HG03342 (cell line): ENCODE data around the gene RGS3.

Experiments used
- ATAC-seq: cut with Tn5 transposase; IDR thresholded peaks from one replicate; pipeline ENCODE4 v1.9.1; 2021; ENCODE audit warnings: mild to moderate bottlenecking, moderate library complexity; ENCODE audit not compliant: unreplicated experiment

The RGS3 gene

GRCh38 chr9:113464286-113464660 is 746 bp downstream of the RGS3 start:
- no peak for ATAC-seq

GRCh38 chr9:113465599-113466140 is 2.1 kb downstream of the RGS3 start:
- no peak for ATAC-seq

- ATAC-seq, result no peak
Observed at GRCh38 chr9:113467183-113467582, 3.7 kb downstream of the RGS3 start.

GRCh38 chr9:113468716-113469448 is 5.4 kb downstream of the RGS3 start:
- no peak for ATAC-seq

- no peak for ATAC-seq
Observed at GRCh38 chr9:113471143-113471542, 7.6 kb downstream of the RGS3 start.

- ATAC-seq, result no peak
Observed at GRCh38 chr9:113471566-113471965, 8.0 kb downstream of the RGS3 start.

GRCh38 chr9:113472199-113472598 is 8.7 kb downstream of the RGS3 start:
- no peak for ATAC-seq

GRCh38 chr9:113474360-113475028 is 11.0 kb downstream of the RGS3 start:
- no peak for ATAC-seq

- no peak for ATAC-seq
Observed at GRCh38 chr9:113475031-113475430, 11.5 kb downstream of the RGS3 start.

GRCh38 chr9:113475992-113476391 is 12.5 kb downstream of the RGS3 start:
- no peak for ATAC-seq

- no peak for ATAC-seq
Observed at GRCh38 chr9:113476511-113476916, 13.0 kb downstream of the RGS3 start.

GRCh38 chr9:113477058-113477457 is 13.5 kb downstream of the RGS3 start:
- ATAC-seq, result no peak

- no peak for ATAC-seq
Observed at GRCh38 chr9:113477661-113478060, 14.1 kb downstream of the RGS3 start.

GRCh38 chr9:113479174-113479621 is 15.7 kb downstream of the RGS3 start:
- ATAC-seq, result no peak

- ATAC-seq, result no peak
Observed at GRCh38 chr9:113480612-113481011, 17.1 kb downstream of the RGS3 start.

GRCh38 chr9:113481176-113481787 is 17.8 kb downstream of the RGS3 start:
- no peak for ATAC-seq

- no peak for ATAC-seq
Observed at GRCh38 chr9:113482341-113482740, 18.8 kb downstream of the RGS3 start.

- no peak for ATAC-seq
Observed at GRCh38 chr9:113482991-113483675, 19.6 kb downstream of the RGS3 start.

GRCh38 chr9:113483676-113484257 is 20.2 kb downstream of the RGS3 start:
- ATAC-seq, result no peak

GRCh38 chr9:113484258-113484730 is 20.8 kb downstream of the RGS3 start:
- no peak for ATAC-seq

- ATAC-seq, result no peak
Observed at GRCh38 chr9:113485761-113486115, 22.2 kb downstream of the RGS3 start.
